Mesenchymal stem cell (in vitro differentiated cells and primary cell): ENCODE results near the gene PAPPA.
A peak's percentile ranks its signal among the peaks of the same experiment; 100 is the strongest.

Experiments
- DNase-seq: peaks from one replicate; pipeline ENCODE4 v3.0.0-alpha.2; 2013
- H2AFZ ChIP-seq: one replicate; pipeline ENCODE4 v1.6.1; 2013; ENCODE audit warnings: low read depth, mild to moderate bottlenecking, control low read depth, inconsistent platforms, low read length, moderate library complexity
- H2AK5ac ChIP-seq: 2 replicates; pipeline ENCODE4 v1.6.1; 2013; ENCODE audit warnings: low read length, moderate library complexity, mild to moderate bottlenecking, inconsistent platforms; ENCODE audit not compliant: severe bottlenecking
- H2BK120ac ChIP-seq: one replicate; pipeline ENCODE4 v1.6.1; 2013; ENCODE audit warnings: low read depth, mild to moderate bottlenecking, inconsistent platforms, low read length, moderate library complexity
- H2BK12ac ChIP-seq, 2 experiments: one replicate each; pipeline ENCODE4 v1.6.1; 2013; ENCODE audit warnings: inconsistent platforms in 2 of 2, low read length in 2 of 2, mild to moderate bottlenecking in 2 of 2, moderate library complexity in 2 of 2, control low read depth in 1 of 2
- H2BK15ac ChIP-seq: one replicate; pipeline ENCODE4 v1.6.1; 2013; ENCODE audit warnings: mild to moderate bottlenecking, low read depth, inconsistent platforms; ENCODE audit not compliant: poor library complexity, severe bottlenecking
- H2BK5ac ChIP-seq: 2 replicates; pipeline ENCODE4 v1.6.1; 2013; ENCODE audit warnings: low read depth, mild to moderate bottlenecking, low read length, control low read depth, inconsistent platforms; ENCODE audit not compliant: poor library complexity, severe bottlenecking
- H3K14ac ChIP-seq, 2 experiments: one replicate each; pipeline ENCODE4 v1.6.1; 2013; ENCODE audit warnings: inconsistent platforms in 2 of 2, low read length in 2 of 2, control low read depth in 1 of 2, mild to moderate bottlenecking in 1 of 2, moderate library complexity in 1 of 2
- H3K18ac ChIP-seq, 2 experiments: one replicate each; pipeline ENCODE4 v1.6.1; 2013; ENCODE audit warnings: inconsistent platforms in 2 of 2, low read length in 2 of 2, control low read depth in 1 of 2, low read depth in 1 of 2, mild to moderate bottlenecking in 1 of 2
- H3K23ac ChIP-seq, 2 experiments: one replicate each; pipeline ENCODE4 v1.6.1; 2013; ENCODE audit warnings: inconsistent platforms in 2 of 2, low read length in 2 of 2, mild to moderate bottlenecking in 2 of 2, moderate library complexity in 2 of 2, control low read depth in 1 of 2
- H3K27ac ChIP-seq: 2 replicates; pipeline ENCODE4 v1.5.1; 2013; ENCODE audit warnings: mild to moderate bottlenecking, moderate library complexity, low read length, control low read depth, inconsistent platforms; ENCODE audit not compliant: poor library complexity, severe bottlenecking
- H3K27me3 ChIP-seq, 2 experiments: 2 replicates each; pipeline versions ENCODE4 v1.6.1 to v1.7.0; 2013; ENCODE audit warnings: low read length in 2 of 2, mild to moderate bottlenecking in 2 of 2, moderate library complexity in 2 of 2, control low read depth in 1 of 2, inconsistent platforms in 1 of 2; ENCODE audit not compliant: control insufficient read depth in 1 of 2, insufficient read depth in 1 of 2
- H3K36me3 ChIP-seq, 2 experiments: 2 replicates each; pipeline versions ENCODE4 v1.6.1 to v1.7.0; 2013; ENCODE audit warnings: low read length in 2 of 2, control low read depth in 1 of 2, inconsistent platforms in 1 of 2, low read depth in 1 of 2, mild to moderate bottlenecking in 1 of 2; ENCODE audit not compliant: insufficient read depth in 2 of 2, control insufficient read depth in 1 of 2
- H3K4ac ChIP-seq, 2 experiments: one replicate each; pipeline ENCODE4 v1.6.1; 2013; ENCODE audit warnings: inconsistent platforms in 2 of 2, low read length in 2 of 2, mild to moderate bottlenecking in 2 of 2, moderate library complexity in 2 of 2, control low read depth in 1 of 2, low read depth in 1 of 2
- H3K4me1 ChIP-seq: 2 replicates; pipeline ENCODE4 v1.6.1; 2013; ENCODE audit warnings: low read depth, low read length, control low read depth; ENCODE audit not compliant: control insufficient read depth, insufficient read depth
- H3K4me2 ChIP-seq: 2 replicates; pipeline ENCODE4 v1.6.1; 2013; ENCODE audit warnings: low read length, mild to moderate bottlenecking, inconsistent platforms; ENCODE audit not compliant: poor library complexity, severe bottlenecking
- H3K4me3 ChIP-seq, 2 experiments: 2 replicates each; pipeline versions ENCODE4 v1.5.1 to v1.7.0; 2013; ENCODE audit warnings: low read length in 2 of 2, mild to moderate bottlenecking in 2 of 2, control low read depth in 1 of 2, low read depth in 1 of 2; ENCODE audit not compliant: insufficient read depth in 1 of 2
- H3K79me1 ChIP-seq: replicated peaks from 2 replicates; pipeline ENCODE4 v1.6.1; 2013; ENCODE audit warnings: mild to moderate bottlenecking, control low read depth, low read length, inconsistent platforms; ENCODE audit not compliant: poor library complexity, severe bottlenecking
- H3K9ac ChIP-seq: 2 replicates; pipeline ENCODE4 v1.7.0; 2013; ENCODE audit warnings: mild to moderate bottlenecking, low read length, moderate library complexity
- H3K9me3 ChIP-seq: 2 replicates; pipeline ENCODE4 v1.7.0; 2013; ENCODE audit warnings: mild to moderate bottlenecking, low read length; ENCODE audit not compliant: control insufficient read depth
- H4K8ac ChIP-seq: one replicate; pipeline ENCODE4 v1.6.1; 2013; ENCODE audit warnings: inconsistent platforms, mild to moderate bottlenecking, low read length, moderate library complexity
- H4K91ac ChIP-seq: one replicate; pipeline ENCODE4 v1.6.1; 2013; ENCODE audit warnings: mild to moderate bottlenecking, low read length, inconsistent platforms
- WGBS: methylation state at CpG from one replicate; pipeline ENCODE4 v1.1.7; 2013; ENCODE audit warnings: mixed read lengths; 5-methylcytosine and 5-hydroxymethylcytosine counted together

Gene PAPPA

DNA sequence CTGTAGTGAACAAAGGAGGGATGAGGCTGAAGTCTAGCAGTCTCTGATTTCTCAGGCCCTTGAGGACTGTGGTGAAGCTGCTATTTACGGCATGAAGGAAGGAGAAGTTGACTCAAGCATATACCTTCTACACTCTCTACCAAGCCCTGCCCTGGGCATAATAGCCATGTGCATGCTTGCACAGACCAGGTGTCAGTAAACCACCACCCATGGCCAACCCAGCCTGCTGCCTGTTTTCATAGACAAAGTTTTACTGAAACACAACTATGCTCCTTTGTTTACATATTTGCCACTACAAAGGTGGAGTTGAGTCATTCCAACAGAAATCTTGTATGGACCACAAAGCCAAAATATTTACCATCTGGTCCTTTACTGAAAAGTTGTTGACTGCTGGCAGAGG is 126.9 kb downstream of the PAPPA start:
- H3K9me3 ChIP-seq = no peaks in the 10 kb centered on the region
- no peak overlapping the region for H4K8ac ChIP-seq
- no peak overlapping the region for H3K4me2 ChIP-seq

DNA sequence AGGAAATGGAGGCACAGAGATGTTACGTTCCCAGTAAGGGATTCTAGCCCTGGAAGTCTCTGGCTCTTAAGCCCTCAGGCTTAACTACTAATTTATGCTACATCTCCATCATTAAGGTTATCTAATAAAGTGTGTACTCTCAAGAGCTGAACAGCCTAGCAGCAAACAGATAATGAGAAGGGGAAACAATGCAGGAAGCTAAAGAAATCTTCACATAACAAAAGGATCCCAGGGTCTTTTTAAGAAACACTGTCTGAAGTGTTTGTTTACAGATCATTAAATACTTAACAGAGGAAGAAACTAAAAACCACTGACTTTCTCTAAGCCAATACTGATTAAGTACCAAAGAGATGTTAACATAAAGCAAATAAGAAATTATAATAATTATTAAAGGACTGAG is 129.0 kb downstream of the PAPPA start:
- WGBS = no CpG with 5 or more reads among the region's 1 CpG
- Histone ChIP-seq H3K4ac (no peak overlapping the region), H3K9me3 (no peaks in the 10 kb centered on the region), H3K14ac (no peak overlapping the region), H2BK15ac (no peak overlapping the region), H3K4me2 (no peak overlapping the region), H3K4me1 (peaks cover 7% of the 10 kb centered on the region), H3K79me1 (no peaks in the 10 kb centered on the region), H3K27me3 (no peaks in the 10 kb centered on the region), H4K8ac (no peak overlapping the region), H3K27ac (no peak overlapping the region), H2AFZ (no peak overlapping the region), H3K18ac (no peak overlapping the region), H3K9ac (no peak overlapping the region), H3K23ac (no peak overlapping the region), H2BK120ac (no peak overlapping the region), H2AK5ac (no peak overlapping the region), H3K36me3 (peaks cover 0 to 69% of the 10 kb centered on the region in 2 experiments), H2BK12ac (no peak overlapping the region), H2BK5ac (no peak overlapping the region), H3K4me3 (no peak overlapping the region), H4K91ac (no peak overlapping the region)
- no peak for DNase-seq

More for the DNA sequence above, 126.9 kb downstream of the PAPPA start:
- H3K4ac ChIP-seq = no peak overlapping the region
- peak overlapping the region; percentile 86 for H3K27ac ChIP-seq
- peaks cover 1% of the 10 kb centered on the region for H3K79me1 ChIP-seq
- H2BK5ac ChIP-seq = no peak overlapping the region
- H3K4me3 ChIP-seq = no peak overlapping the region
- H3K27me3 ChIP-seq = no peaks in the 10 kb centered on the region
- no peak overlapping the region for H2AFZ ChIP-seq
- H3K36me3 ChIP-seq = peaks cover 0 to 70% of the 10 kb centered on the region in 2 experiments
- H3K23ac ChIP-seq = no peak overlapping the region
- no peak overlapping the region for H4K91ac ChIP-seq
- peak overlapping the region; percentile 12 for H2AK5ac ChIP-seq
- H3K4me1 ChIP-seq = peaks cover 13% of the 10 kb centered on the region
- H3K9ac ChIP-seq = no peak overlapping the region
- no peak overlapping the region for H2BK120ac ChIP-seq
- DNase-seq = peak; percentile 54
- no peak overlapping the region for H3K14ac ChIP-seq
- WGBS = 87% methylated on average over 1 of the region's 1 CpG
- no peak overlapping the region for H2BK15ac ChIP-seq
- H2BK12ac ChIP-seq = no peak overlapping the region
- H3K18ac ChIP-seq = no peak overlapping the region

DNA sequence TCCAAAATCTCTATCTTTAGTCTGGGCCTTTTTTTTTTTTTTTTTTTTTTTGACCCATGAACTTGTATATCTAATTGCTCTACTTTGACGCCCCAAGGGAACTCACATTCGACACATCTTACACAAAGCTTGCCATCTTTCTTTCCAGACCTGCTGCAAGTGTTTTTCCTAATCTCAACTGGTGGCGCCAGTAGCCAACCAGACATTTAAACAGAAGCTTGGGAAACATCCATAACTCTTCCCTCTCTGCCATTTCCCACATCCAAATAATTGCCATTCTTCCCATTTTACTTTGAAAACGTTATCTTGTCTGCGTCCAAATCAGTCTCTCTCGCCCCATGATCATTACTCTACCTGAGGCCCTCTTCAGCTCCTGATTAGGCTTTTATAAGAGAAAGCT is 130.9 kb downstream of the PAPPA start:
- H3K9me3 ChIP-seq = no peaks in the 10 kb centered on the region
- WGBS = 93% methylated on average over 3 of the region's 6 CpGs

DNA sequence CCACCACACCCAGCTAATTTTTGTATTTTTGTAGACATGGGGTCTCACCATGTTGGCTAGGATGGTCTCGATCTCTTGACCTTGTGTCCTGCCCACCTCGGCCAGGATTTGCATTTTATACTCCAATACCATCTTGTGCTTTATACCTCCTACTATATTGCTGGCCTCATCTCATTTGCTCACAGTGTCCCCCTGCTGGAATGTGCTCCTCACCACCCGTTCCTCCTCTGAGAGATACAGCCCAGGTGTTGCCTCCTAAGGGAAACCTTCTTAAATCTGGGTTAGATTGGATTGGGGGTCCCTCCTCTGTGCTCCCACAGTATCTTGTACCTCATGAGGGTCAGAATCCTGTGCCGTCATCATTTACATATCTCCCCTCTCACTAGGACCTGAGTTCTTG is 131.7 kb downstream of the PAPPA start:
- Histone ChIP-seq H3K4ac (peak overlapping the region in 1 of 2 experiments; percentile 5), H2AFZ (no peak overlapping the region)

More for the DNA sequence above, 130.9 kb downstream of the PAPPA start:
- no peak overlapping the region for H2BK5ac ChIP-seq
- no peak overlapping the region for H4K8ac ChIP-seq
- H3K14ac ChIP-seq = no peak overlapping the region
- H2BK15ac ChIP-seq = no peak overlapping the region
- H3K9ac ChIP-seq = no peak overlapping the region
- peaks cover 7% of the 10 kb centered on the region for H3K4me1 ChIP-seq
- no peak overlapping the region for H3K27ac ChIP-seq
- no peak overlapping the region for H2AFZ ChIP-seq
- H4K91ac ChIP-seq = no peak overlapping the region
- H3K23ac ChIP-seq = no peak overlapping the region
- no peak overlapping the region for H2BK120ac ChIP-seq
- H3K4me3 ChIP-seq = no peak overlapping the region
- H3K4me2 ChIP-seq = no peak overlapping the region
- no peak overlapping the region for H2AK5ac ChIP-seq
- H2BK12ac ChIP-seq = no peak overlapping the region
- H3K4ac ChIP-seq = no peak overlapping the region
- H3K18ac ChIP-seq = no peak overlapping the region
- H3K27me3 ChIP-seq = no peaks in the 10 kb centered on the region
- no peak for DNase-seq
- H3K36me3 ChIP-seq = peaks cover 0 to 52% of the 10 kb centered on the region in 2 experiments
- H3K79me1 ChIP-seq = no peaks in the 10 kb centered on the region

More for the DNA sequence above, 131.7 kb downstream of the PAPPA start:
- H4K8ac ChIP-seq = no peak overlapping the region
- no peak overlapping the region for H3K9ac ChIP-seq
- peak overlapping the region in 1 of 2 experiments; percentile 10 for H3K14ac ChIP-seq
- peak overlapping the region in 1 of 2 experiments; percentile 19 for H2BK12ac ChIP-seq
- H2AK5ac ChIP-seq = peak overlapping the region; percentile 61
- no peak overlapping the region for H2BK120ac ChIP-seq
- no peaks in the 10 kb centered on the region for H3K27me3 ChIP-seq
- no peak overlapping the region for H2BK5ac ChIP-seq
- WGBS = 81% methylated on average over 4 of the region's 4 CpGs
- no peak overlapping the region for H3K4me3 ChIP-seq
- peaks cover 5% of the 10 kb centered on the region for H3K4me1 ChIP-seq
- peaks cover 0 to 49% of the 10 kb centered on the region in 2 experiments for H3K36me3 ChIP-seq
- no peak overlapping the region for H3K27ac ChIP-seq
- no peak overlapping the region for H4K91ac ChIP-seq
- no peaks in the 10 kb centered on the region for H3K79me1 ChIP-seq
- H2BK15ac ChIP-seq = no peak overlapping the region
- no peak overlapping the region for H3K23ac ChIP-seq
- no peak for DNase-seq
- H3K18ac ChIP-seq = no peak overlapping the region
- no peak overlapping the region for H3K4me2 ChIP-seq
- no peaks in the 10 kb centered on the region for H3K9me3 ChIP-seq
